Keratinocyte (primary cell): ENCODE measurements around the gene CPNE4.

ENCODE experiments used
- CTCF ChIP-seq, 3 experiments: IDR thresholded peaks in 1 of 3; conservative IDR thresholded peaks in 1 of 3; optimal IDR thresholded peaks in 1 of 3; 2 replicates in 2 of 3; 3 replicates in 1 of 3; pipeline versions ENCODE3 to v1.5.1; 2011; ENCODE audit warnings: low read length in 3 of 3, mild to moderate bottlenecking in 3 of 3, moderate library complexity in 2 of 3, control low read depth in 1 of 3, inconsistent platforms in 1 of 3; ENCODE audit not compliant: insufficient read depth in 2 of 3; ENCODE audit errors: extremely low read depth in 1 of 3
- EZH2 ChIP-seq: IDR thresholded peaks from one replicate; pipeline ENCODE4 v1.6.1; 2012; ENCODE audit warnings: inconsistent platforms, mild to moderate bottlenecking, low read length, moderate library complexity

GRCh38 chr3:131535596-131535995 lies 499.2 kb downstream of the CPNE4 start:
- TF ChIP-seq CTCF (optimal IDR thresholded peaks at IDR 0.05 in 1 of 3, IDR thresholded peaks at IDR 0.05 in 1 of 3, conservative IDR thresholded peaks at IDR 0.05 in 1 of 3; ENCODE audit: extremely low read depth in 1 of 3, insufficient read depth in 2 of 3, low read length in 3 of 3) (no peak), EZH2 (no peak)
